Posterior cingulate gyrus (tissue), 11 donors: ENCODE measurements around the gene ZNF236.
"Not testable (repeated sequence)": the region's sequence is repeated elsewhere in the genome, so short reads cannot be mapped to it uniquely, and the experiment has no call there.

ENCODE experiments used
- DNase-seq, 10 donors: peaks; one replicate each; pipeline versions ENCODE4 v3.0.0 to v3.0.0-alpha.2; 2020 to 2021; ENCODE audit warnings: mixed read lengths in 3 of 10
- intact Hi-C: fragments of 100-400 bp; cut with DNase I; formaldehyde crosslinking; loops from one replicate; pipeline ENCODE4 v1.15.1; 2023

The ZNF236 gene

DNA sequence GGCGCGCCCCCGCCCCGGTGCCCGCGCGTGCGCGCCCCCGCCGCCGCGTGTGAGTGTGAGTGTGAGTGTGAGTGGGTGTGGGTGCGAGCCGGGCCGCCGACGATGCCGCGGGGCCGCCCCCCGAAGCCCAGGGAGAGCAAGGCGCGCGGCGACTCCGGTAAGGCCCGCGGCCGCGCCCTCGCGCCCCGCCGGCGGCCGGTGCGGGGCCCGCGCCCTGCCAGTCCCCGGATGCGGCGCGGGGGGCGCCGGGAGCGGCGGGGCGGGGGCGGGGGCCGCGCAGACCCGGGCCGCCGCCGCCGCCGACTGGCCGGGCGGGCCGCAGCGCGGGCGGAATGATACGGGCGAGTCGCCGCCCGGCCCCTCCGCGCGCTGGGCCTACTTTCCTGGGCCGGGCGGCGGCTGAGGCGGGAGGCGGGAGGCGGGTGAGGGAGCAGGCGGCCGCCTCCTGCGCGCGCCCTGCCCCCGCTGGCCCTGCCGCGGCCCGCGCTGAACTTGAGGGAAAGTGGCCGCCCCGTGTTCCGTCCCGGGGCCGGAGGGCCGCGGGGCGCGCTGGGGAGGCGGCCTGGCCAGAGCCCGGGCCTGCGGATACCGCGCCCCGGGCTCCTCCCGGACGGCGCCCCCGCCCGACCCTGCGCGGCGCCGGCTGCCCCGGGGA lies at the start of gene ZNF236:
ZNF236 (plus strand) TSS at position 52 of the 655 bp plus-strand sequence; CDS start at position 103, 51 bp downstream.
- DNase-seq: peak; percentile 33 to 94 (median 58)
- intact Hi-C loops: no loop called here

DNA sequence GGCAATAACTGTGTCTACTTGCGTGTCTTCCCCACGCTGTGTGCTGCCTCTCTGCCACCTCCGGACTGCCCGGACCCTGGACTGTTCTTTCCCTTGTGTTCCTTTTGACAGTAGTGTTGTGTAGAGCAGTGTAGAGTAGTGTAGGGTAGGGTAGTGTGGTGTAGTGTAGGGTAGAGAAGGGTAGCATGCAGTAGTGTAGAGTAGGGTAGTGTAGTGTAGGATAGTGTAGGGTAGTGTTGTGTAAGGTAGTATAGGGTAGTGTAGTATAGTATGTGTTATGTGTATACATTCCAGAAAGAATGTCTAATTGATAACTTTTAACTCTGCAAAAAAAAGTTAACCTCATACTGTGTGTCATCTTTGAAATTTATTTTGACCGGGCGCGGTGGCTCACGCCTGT lies 49.7 kb upstream of the ZNF236 start:
- intact Hi-C loops: no loop called here
- DNase-seq: no peak

DNA sequence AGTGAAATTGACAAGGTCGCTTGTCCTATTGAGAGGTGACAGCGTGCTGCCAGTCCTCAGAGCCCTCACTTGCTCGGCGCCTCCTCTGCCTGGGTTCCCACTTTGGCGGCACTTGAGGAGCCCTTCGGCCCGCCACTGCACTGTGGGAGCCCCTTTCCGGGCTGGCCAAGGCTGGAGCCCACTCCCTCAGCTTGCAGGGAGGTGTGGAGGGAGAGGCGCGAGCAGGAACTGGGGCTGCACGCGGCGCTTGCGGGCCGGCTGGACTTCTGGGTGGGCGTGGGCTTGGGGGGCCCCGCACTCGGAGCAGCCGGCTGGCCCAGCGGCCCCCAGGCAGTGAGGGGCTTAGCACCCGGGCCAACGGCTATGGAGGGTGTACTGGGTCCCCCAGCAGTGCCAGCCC lies 45.3 kb upstream of the ZNF236 start:
- intact Hi-C loops: not testable (repeated sequence)
- peak in 1 of 10 donors; percentile 55 for DNase-seq

DNA sequence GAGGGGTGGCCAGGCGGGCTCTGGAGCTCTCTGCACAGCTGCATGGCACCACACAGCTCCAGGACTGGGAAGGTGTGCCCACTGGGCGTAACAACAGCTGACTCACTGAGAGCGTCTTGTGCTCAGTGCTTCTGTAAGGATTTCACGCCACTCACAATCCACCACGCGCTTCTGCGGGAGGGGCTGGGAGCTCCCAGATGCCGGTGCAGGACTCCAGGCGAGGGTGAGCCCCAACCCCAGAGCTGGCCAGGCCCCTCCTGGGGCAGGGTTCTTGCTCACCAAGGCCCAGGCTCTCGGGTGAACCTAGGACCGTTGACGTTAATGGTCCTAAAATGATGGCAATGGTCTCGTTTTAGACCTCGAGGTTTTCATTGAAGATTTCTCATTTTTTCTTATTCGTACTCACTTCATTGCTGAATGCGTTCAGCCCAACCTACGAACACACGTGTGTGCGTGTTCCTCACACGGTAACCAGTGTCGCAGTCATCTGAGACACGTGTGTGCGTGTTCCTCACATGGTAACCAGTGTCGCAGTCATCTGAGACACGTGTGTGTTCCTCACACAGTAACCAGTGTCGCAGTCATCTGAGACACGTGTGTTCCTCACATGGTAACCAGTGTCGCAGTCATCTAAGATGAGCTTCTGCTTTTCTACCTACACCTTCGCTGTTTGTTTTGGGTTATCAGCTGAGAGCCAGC lies 38.4 kb upstream of the ZNF236 start:
- no peak for DNase-seq
- intact Hi-C loops: no loop called here

DNA sequence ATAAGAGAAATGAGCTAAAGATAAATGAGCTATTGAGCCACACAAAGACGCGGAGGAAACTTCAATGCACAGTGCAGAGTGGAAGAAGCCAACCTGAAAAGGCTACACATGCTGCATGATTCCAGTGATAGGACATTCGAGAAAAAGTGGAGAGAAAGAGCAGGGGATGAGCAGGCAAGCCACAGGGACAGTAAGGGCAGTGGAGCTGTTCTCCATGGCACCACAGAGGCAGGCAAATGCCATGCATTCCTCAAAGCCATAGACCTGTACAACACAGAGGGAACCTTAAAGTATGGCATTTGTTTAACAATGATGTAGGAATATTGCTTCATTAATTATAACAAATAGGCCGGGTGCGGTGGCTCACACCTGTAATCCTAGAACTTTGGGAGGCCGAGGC lies 36.5 kb upstream of the ZNF236 start:
- no peak for DNase-seq
- intact Hi-C loops: no loop called here

DNA sequence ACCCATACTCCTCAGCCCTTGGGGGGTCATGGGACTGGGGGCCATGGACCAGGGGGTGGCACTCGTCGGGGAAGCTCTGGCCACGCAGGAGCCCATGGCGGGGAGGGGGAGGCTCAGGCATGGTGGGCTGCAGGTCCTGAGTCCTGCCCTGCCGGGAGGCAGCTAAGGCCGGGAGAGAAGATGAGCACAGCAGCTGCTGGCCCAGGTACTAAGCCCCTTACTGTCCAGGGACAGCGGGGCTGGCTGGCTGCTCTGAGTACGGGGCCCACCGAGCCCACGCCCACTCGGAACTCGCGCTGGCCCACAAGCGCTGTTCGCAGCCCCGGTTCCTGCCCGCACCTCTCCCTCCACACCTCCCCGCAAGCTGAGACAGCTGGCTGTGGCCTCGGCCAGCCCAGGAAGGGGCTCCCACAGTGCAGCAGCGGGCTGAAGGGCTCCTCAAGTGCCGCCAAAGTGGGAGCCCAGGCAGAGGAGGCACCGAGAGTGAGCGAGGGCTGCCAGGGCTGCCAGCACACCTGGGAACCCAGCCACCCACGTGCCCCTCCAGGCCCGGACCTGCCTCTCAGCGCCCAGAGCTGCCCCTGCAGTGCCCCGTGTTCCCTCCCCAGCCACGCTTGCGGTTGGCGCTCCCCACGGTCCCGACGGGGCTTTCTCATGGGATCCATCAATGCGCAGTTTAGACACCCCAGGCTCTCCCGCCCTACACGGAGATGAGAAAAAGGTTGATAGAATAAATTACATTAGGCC lies 33.6 kb upstream of the ZNF236 start:
- no peak for DNase-seq
- intact Hi-C loops: no loop called here

DNA sequence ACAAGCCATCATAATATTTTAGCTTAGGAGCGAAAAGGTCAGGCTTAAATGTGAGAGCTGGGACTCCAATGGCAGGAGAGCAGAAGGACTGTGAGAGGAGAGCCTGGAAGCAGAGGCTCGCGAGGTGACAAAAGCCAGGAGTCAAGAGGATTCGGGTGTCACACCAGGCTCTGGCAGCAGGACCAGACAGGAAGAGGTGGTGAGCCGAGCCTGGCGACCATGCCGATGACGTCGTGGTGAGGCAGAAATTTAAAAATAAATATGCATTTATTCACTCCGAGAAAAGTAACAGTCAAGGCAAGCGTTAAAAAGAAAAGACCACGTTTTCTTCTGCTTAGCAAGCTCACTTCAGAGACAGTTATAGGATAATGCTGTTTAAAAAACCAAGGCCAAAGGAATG lies 31.3 kb upstream of the ZNF236 start:
- DNase-seq: no peak
- intact Hi-C loops: no loop called here

DNA sequence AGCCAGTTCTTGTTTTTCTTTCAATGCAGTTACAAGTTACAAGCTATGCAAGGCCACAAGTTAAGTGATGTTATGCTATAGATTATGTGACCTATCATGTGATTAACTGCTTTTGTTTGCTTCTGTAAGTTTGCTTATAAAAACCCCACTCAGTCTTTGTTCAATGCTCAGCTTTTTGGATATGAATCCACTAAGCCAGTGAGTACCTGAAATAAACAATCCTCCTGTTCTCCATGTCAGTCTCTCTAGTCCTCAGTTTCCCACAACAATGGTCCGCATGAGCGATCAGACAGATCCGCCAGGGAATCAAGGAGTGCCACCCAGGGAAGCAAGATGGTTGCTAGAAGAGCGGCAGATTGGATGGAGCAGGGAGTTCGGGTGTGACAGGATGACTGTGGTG lies 30.7 kb upstream of the ZNF236 start:
- intact Hi-C loops: no loop called here
- DNase-seq: no peak

DNA sequence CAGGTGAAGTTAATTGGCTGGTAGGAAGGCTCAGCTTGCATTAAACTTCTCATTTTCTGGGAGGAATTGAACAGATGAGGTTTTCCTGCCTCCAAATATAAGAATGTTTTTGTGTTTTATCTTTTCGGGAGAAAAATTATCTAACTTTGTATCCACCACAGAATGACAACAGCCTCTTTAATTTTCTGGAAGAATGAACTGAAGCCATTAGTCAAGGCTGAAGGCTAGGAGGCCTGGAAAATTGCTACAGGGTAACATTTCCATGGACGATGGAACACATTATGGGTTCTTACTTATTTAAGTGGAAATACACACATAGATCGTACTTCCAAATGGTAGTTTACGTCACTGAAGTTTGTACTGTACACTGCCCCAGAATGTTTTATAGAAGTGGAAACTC lies 28.0 kb upstream of the ZNF236 start:
- DNase-seq: no peak
- intact Hi-C loops: no loop called here

DNA sequence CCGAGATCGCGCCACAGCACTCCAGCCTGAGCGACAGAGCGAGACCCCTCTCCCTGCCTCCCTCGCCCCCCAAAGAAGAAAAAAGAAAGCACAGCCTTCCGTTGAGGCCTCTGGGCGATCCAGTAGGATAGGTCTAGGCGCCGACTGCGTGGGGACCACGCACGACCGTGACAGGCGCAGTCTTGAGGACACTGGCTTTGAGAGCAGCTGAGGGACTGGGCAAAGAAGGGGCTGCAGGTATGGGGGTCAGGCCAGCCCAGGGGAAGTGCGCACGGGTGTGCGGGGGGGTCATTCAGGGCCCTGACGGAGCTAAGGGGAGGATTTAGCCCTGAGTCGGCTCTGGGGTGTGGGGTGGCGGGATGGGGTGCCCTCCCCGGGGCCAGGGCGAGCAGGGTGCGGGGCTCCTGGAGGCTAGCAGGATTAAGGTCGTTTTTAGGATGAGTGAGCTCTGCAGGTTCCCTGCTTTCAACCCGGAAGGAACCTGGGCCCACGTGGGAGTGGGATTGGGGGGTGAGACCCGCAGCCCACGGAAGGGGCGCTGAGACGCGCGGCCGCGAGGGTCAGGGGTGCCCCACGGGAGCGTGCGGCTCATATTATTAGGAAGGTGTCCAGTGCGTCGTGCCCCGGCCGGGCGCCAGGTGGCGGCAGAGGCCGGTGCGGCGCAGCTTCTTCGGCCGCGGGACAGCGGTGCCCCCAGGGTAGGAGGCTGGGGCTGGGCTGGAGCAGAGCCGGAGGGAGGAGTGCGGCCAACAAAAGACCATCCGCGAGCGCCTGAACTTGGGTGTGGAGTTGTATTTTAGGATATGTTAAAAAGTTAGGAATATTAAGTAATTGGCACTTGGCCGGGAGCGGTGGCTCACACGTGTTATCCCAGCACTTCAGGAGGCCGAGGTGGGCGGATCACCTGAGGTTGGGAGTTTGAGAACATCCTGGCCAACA lies 20.5 kb upstream of the ZNF236 start:
- intact Hi-C loops: loop anchor here (2.0 to 10.0 kb wide), 4 partner anchors 75 to 403 kb away; no protein-coding TSS in a partner anchor
- peak in 8 of 10 donors; percentile 23 to 94 (median 62) for DNase-seq

DNA sequence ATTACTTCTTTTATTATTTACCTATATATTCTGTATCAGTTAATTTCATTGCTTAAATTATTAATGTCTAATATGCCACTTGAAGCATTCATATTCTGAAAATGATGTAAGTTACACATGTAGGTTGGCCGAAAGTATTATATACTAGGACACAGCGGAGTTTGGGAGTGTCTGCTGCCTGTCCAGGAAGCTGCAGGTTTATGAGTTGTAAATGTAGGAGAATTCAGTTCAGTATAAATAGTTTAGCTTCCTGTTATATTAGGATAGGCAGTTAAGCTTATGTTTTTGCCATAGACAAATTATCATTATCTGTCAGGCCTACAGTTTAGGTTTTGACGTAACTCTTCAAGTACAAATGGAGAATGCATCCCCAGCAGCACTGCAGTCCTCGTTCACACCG lies 18.9 kb upstream of the ZNF236 start:
- intact Hi-C loops: loop anchor here (2.0 to 10.0 kb wide), 4 partner anchors 74 to 401 kb away; no protein-coding TSS in a partner anchor
- DNase-seq: no peak

DNA sequence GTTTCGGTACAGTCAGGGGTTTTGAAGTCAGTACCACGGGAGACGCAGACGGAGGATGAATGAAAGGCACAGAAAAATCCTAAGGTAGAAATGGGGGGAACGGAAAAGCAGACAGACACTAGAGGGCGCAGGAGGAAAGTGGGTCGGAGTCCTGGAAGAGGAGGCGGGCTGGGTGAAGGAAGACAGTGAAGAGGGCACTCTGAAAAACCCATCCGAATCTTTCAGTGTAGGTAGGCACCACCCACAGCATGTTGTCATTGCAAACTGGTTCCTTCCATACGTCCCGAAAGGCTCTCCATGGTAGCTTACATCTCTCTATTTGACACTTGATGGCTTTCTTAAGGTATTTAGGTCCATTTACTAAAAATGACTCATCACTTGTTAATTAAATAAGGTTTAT lies 18.5 kb upstream of the ZNF236 start:
- DNase-seq: peak in 6 of 10 donors; percentile 39 to 88 (median 67)
- intact Hi-C loops: loop anchor here (2.0 to 10.0 kb wide), 4 partner anchors 73 to 401 kb away; no protein-coding TSS in a partner anchor

DNA sequence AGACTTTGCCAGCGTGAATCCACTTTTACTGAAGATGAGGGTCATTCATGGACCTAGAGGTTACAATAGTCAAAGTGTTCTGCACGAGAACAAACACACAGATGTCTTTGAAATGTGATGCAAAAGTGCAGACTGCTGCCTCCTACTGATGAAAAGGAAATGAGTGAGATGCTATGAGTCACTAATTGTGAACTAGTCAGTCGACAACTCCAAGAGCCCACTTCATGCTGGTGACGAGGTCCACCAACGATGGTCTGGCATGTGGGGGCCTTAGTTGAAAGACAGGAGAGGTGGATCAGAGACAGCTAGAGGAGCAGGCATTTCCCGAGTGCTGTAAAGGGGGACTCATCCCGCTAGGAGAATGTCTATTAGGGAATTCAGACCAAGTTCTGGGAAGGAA lies 17.1 kb upstream of the ZNF236 start:
- DNase-seq: no peak
- intact Hi-C loops: loop anchor here (10.0 kb wide), 2 partner anchors 260 to 400 kb away; no protein-coding TSS in a partner anchor

DNA sequence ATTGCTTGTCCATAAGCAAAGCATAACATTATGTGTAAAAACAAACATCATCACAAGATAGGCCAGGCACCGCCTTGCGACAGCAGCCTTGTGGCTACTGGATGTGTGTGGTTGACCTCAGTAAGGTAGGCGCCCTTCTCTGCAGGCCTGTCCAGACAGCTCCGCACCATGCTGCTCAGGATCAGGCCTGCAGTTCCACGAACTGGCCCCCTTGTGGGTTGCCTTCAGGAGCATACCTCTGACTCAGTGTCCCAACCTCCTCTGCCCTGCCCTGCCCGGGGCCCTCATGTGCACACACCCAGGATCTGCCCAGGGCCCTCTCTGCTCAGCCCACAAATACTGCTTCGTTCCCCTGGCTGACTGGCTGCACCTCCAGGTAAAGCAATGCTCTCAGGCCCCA lies 16.1 kb upstream of the ZNF236 start:
- no peak for DNase-seq
- intact Hi-C loops: loop anchor here (10.0 kb wide), 2 partner anchors 258 to 398 kb away; no protein-coding TSS in a partner anchor

DNA sequence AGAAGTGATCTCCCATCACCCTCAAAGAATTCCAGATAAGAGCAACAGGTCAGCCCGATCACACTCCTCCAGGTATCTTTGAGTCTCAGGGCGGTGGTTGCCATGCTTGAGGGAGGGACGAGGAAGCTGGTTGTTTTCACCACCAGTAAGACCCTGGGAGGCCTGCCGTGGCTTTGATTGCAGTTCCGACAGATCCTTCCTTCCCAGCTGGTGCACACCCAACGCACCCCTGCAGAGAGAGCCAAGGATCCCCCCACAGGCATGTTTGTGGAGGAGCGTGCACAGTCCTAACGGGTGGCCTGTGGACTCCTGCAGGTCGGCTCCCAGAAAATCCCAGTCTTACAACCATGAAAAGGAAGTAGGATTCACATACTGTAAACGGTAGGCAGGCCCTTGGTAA lies 13.8 kb upstream of the ZNF236 start:
- no peak for DNase-seq
- intact Hi-C loops: loop anchor here (10.0 kb wide), 2 partner anchors 256 to 396 kb away; no protein-coding TSS in a partner anchor

DNA sequence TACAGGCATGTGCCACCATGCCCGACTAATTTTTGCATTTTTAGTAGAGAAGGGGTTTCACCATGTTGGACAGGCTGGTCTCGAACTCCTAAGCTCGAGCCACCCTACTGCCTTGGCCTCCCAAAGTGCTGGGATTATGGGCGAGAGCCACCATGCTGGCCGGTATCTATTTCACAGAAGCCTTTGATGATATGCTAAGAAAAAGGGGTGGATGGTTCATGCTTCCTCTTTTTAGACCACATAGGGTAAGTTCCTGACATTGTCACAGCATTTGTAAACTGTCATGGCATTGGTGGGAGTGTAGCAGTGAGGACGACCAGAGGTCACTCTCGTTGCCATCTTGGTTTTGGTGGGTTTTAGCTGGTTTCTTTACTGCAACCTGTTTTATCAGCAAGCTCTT lies 10.8 kb upstream of the ZNF236 start:
- intact Hi-C loops, DNase-seq: not testable (repeated sequence)

DNA sequence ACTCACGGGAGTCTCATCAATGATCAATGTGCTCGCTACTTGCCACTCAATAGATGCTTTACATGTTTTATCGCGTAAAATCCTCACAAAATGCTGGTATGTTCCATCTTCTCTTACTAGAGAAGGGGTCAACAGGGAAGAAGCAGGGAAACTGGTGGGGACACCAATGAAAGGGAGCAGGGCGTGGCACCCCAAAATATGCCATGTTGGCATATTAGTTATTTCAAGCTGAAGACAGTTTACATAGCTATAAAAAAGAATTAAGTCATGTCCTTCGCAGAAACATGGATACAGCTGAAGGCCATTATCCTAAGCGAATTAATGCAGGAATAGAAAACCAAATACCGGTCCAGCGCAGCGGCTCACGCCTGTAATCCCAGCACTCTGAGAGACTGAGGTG lies 8.1 kb upstream of the ZNF236 start:
- intact Hi-C loops: no loop called here
- DNase-seq: no peak

DNA sequence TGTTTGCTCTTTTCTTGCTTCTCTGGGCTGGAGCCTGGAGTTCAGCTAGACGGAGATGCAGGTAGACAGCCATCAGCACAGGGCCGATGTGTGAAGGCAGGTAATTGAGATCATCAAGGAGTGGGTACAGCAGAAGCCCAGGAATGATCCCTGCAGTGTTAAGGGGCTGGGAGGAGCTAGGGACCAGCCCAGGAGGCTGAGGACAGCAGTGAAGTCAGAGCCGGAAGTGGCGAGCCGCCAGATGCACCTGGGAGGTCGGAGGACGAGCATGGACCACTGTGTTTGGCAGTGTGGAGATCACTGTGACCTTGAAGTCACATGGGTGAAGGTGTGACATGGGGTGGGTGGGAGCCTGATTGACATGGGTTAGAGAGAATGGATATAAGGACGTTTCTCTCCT lies 6.2 kb upstream of the ZNF236 start:
- intact Hi-C loops: no loop called here
- no peak for DNase-seq

DNA sequence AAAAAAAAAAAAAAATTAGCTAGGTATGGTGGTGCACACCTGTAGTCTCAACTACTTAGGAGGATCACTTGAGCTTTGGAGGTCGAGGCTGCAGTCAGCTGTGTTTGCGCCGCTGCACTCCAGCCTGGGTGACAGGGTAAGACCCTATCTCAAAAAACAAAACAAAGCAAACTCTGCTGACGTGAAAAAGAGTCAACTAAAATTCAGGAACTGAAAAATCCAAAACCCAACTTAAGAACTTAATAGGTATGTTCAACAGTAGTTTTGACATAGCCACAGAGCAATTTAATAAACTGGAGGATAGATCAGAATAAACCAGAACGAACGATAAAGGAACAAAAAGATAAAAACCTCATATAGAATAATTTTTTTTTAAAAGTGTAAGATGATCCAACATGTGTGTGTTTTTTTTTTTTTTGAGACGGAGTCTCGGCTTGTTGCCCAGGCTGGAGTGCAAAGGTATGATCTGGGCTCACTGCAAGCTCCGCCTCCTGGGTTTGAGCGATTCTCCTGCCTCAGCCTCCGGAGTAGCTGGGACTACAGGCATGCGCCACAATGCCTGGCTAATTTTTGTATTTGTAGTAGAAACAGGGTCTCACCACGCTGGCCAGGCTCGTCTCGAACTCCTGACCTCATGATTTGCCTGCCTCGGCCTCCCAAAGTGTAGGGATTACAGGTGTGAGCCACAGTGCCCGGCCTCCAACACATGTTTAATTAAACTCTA lies 4.3 kb upstream of the ZNF236 start:
- intact Hi-C loops: no loop called here
- no peak for DNase-seq
